ENCODE data around the gene EPHA1.
"Not testable (repeated sequence)": the region's sequence is repeated elsewhere in the genome, so short reads cannot be mapped to it uniquely, and the experiment has no call there.

EPHA1 gene

GRCh38 chr7:143401265-143401664 lies 7.4 kb downstream of the EPHA1 start:
- DNase-seq: no peak

GRCh38 chr7:143399642-143400041 lies 9.0 kb downstream of the EPHA1 start:
- DNase-seq: no peak

- no peak for DNase-seq
These were observed 9.5 kb downstream of the EPHA1 start for GRCh38 chr7:143399151-143399550.

GRCh38 chr7:143398616-143399015 lies 10.0 kb downstream of the EPHA1 start:
- no peak for DNase-seq

GRCh38 chr7:143397710-143398530 lies 10.7 kb downstream of the EPHA1 start:
- DNase-seq: no peak

GRCh38 chr7:143396625-143397556 lies 11.8 kb downstream of the EPHA1 start:
- DNase-seq: no peak

GRCh38 chr7:143396182-143396581 lies 12.5 kb downstream of the EPHA1 start:
- DNase-seq: no peak

GRCh38 chr7:143395187-143396149 lies 13.2 kb downstream of the EPHA1 start:
- no peak for DNase-seq

GRCh38 chr7:143394777-143395176 lies 13.9 kb downstream of the EPHA1 start:
- DNase-seq: no peak

- no peak for DNase-seq
These were observed 14.6 kb downstream of the EPHA1 start for GRCh38 chr7:143394068-143394467.

- DNase-seq: no peak
These were observed 15.2 kb downstream of the EPHA1 start for GRCh38 chr7:143393267-143394041.

- no peak for DNase-seq
These were observed 15.8 kb downstream of the EPHA1 start for GRCh38 chr7:143392875-143393266.

- not testable (repeated sequence) for DNase-seq
These were observed 16.2 kb downstream of the EPHA1 start for GRCh38 chr7:143392427-143392826.

- DNase-seq: no peak
These were observed 16.9 kb downstream of the EPHA1 start for GRCh38 chr7:143391462-143392404.

GRCh38 chr7:143390773-143391317 lies 17.8 kb downstream of the EPHA1 start:
- no peak for DNase-seq

GRCh38 chr7:143390104-143390772 lies 18.4 kb downstream of the EPHA1 start:
- no peak for DNase-seq

GRCh38 chr7:143389316-143390103 lies 19.1 kb downstream of the EPHA1 start:
- no peak for DNase-seq

GRCh38 chr7:143388491-143389101 lies 20.1 kb downstream of the EPHA1 start:
- DNase-seq: no peak

Data from NCI-H1436 treated with DMSO at 0.1 percent for 48 hours (cell line).